Activated T-helper 2 cell treated with anti-CD3 and anti-CD28 coated beads, Interferon-gamma antibody, Interleukin-2, Interleukin-4, amounts not matched to agents 10 μg/mL and 5 μg/mL and 100 μg/mL, durations not matched to agents 14 hours and 24 hours and 36 hours (primary cell): ENCODE results near the gene DENND1A. TPM values are rescaled to one million over a fixed set of nuclear protein-coding genes. Genes with fewer than 3 reads are reported as not detected.
"Not testable (repeated sequence)": the region's sequence is repeated elsewhere in the genome, so short reads cannot be mapped to it uniquely, and the experiment has no call there.

Experiments
- DNase-seq: peaks from one replicate; pipeline ENCODE4 v3.0.0; 2021; ENCODE audit warnings: low spot score
- H3K27ac Mint-ChIP-seq: one replicate; pipeline ENCODE4 v1.8.0; 2021; ENCODE audit warnings: mixed read lengths
- H3K27me3 Mint-ChIP-seq: one replicate; pipeline ENCODE4 v1.8.0; 2021; ENCODE audit warnings: low read depth, mixed read lengths
- H3K36me3 Mint-ChIP-seq: one replicate; pipeline ENCODE4 v1.8.0; 2021; ENCODE audit warnings: low read depth, mixed read lengths
- H3K4me1 Mint-ChIP-seq: one replicate; pipeline ENCODE4 v1.8.0; 2021; ENCODE audit warnings: low read depth, mixed read lengths
- H3K4me3 Mint-ChIP-seq: one replicate; pipeline ENCODE4 v1.8.0; 2021; ENCODE audit warnings: low read depth, mild to moderate bottlenecking, moderate library complexity, mixed read lengths
- H3K9me3 Mint-ChIP-seq: one replicate; pipeline ENCODE4 v1.8.0; 2021; ENCODE audit warnings: mixed read lengths
- intact Hi-C: fragments of 100-400 bp; cut with micrococcal nuclease; formaldehyde crosslinking; loops from one replicate; pipeline ENCODE4 v1.15.1; 2023
- total RNA-seq: library from RNA; stranded (reverse); gene quantifications from 2 replicates; pipeline ENCODE4 v1.2.3, GENCODE V29; 2022

The DENND1A gene
- total RNA-seq, 1 donor from 2014 or later: 20.0 TPM

- intact Hi-C loops: no loop called here
- H3K4me1 Mint-ChIP-seq: no peaks in the 10 kb centered on the region
- H3K27ac Mint-ChIP-seq: no peak overlapping the region
- H3K27me3 Mint-ChIP-seq: no peaks in the 10 kb centered on the region
- no peaks in the 10 kb centered on the region for H3K9me3 Mint-ChIP-seq
- H3K36me3 Mint-ChIP-seq: no peaks in the 10 kb centered on the region
- no peak for DNase-seq
- no peak overlapping the region for H3K4me3 Mint-ChIP-seq
Measured at GRCh38 chr9:123438321-123438720, 491.6 kb downstream of the DENND1A start.

GRCh38 chr9:123437201-123437600 lies 492.7 kb downstream of the DENND1A start:
- Mint-ChIP-seq H3K4me3 (no peak overlapping the region), H3K27me3 (no peaks in the 10 kb centered on the region), H3K27ac (no peak overlapping the region), H3K36me3 (no peaks in the 10 kb centered on the region), H3K9me3 (no peaks in the 10 kb centered on the region), H3K4me1 (no peaks in the 10 kb centered on the region)
- intact Hi-C loops: no loop called here
- DNase-seq: no peak

- Mint-ChIP-seq H3K4me1 (no peaks in the 10 kb centered on the region), H3K27ac (no peak overlapping the region)
Measured at GRCh38 chr9:123435471-123435870, 494.5 kb downstream of the DENND1A start.

GRCh38 chr9:123434619-123435240 lies 495.2 kb downstream of the DENND1A start:
- H3K27me3 Mint-ChIP-seq: no peaks in the 10 kb centered on the region

More at GRCh38 chr9:123435471-123435870, 494.5 kb downstream of the DENND1A start:
- Mint-ChIP-seq H3K27me3 (no peaks in the 10 kb centered on the region), H3K9me3 (no peaks in the 10 kb centered on the region), H3K36me3 (no peaks in the 10 kb centered on the region), H3K4me3 (no peak overlapping the region)
- intact Hi-C loops: no loop called here
- DNase-seq: no peak

GRCh38 chr9:123432331-123433236 lies 497.3 kb downstream of the DENND1A start:
- Mint-ChIP-seq H3K4me1 (no peaks in the 10 kb centered on the region), H3K27ac (no peak overlapping the region), H3K4me3 (no peak overlapping the region), H3K27me3 (no peaks in the 10 kb centered on the region), H3K9me3 (no peaks in the 10 kb centered on the region), H3K36me3 (no peaks in the 10 kb centered on the region)
- intact Hi-C loops: no loop called here
- no peak for DNase-seq

More at GRCh38 chr9:123434619-123435240, 495.2 kb downstream of the DENND1A start:
- Mint-ChIP-seq H3K36me3 (no peaks in the 10 kb centered on the region), H3K4me3 (no peak overlapping the region), H3K4me1 (no peaks in the 10 kb centered on the region), H3K27ac (no peak overlapping the region), H3K9me3 (no peaks in the 10 kb centered on the region)
- intact Hi-C loops: no loop called here
- DNase-seq: no peak

GRCh38 chr9:123431581-123431980 lies 498.3 kb downstream of the DENND1A start:
- H3K9me3 Mint-ChIP-seq: no peaks in the 10 kb centered on the region
- no peaks in the 10 kb centered on the region for H3K27me3 Mint-ChIP-seq
- DNase-seq: no peak
- no peak overlapping the region for H3K27ac Mint-ChIP-seq
- no peaks in the 10 kb centered on the region for H3K36me3 Mint-ChIP-seq
- intact Hi-C loops: no loop called here
- H3K4me1 Mint-ChIP-seq: no peaks in the 10 kb centered on the region
- H3K4me3 Mint-ChIP-seq: no peak overlapping the region

- H3K4me3 Mint-ChIP-seq, DNase-seq, H3K9me3 Mint-ChIP-seq, H3K27me3 Mint-ChIP-seq, H3K36me3 Mint-ChIP-seq, intact Hi-C loops, H3K4me1 Mint-ChIP-seq, H3K27ac Mint-ChIP-seq: not testable (repeated sequence)
Measured at GRCh38 chr9:123428450-123428849, 501.5 kb downstream of the DENND1A start.

- Mint-ChIP-seq H3K4me1 (no peaks in the 10 kb centered on the region), H3K27ac (no peak overlapping the region), H3K9me3 (no peaks in the 10 kb centered on the region), H3K4me3 (no peak overlapping the region), H3K27me3 (no peaks in the 10 kb centered on the region), H3K36me3 (no peaks in the 10 kb centered on the region)
- no peak for DNase-seq
- intact Hi-C loops: no loop called here
Measured at GRCh38 chr9:123426406-123426805, 503.5 kb downstream of the DENND1A start.

GRCh38 chr9:123425836-123426365 lies 504.0 kb downstream of the DENND1A start:
- Mint-ChIP-seq H3K4me1 (no peaks in the 10 kb centered on the region), H3K9me3 (no peaks in the 10 kb centered on the region), H3K27ac (no peak overlapping the region), H3K36me3 (no peaks in the 10 kb centered on the region), H3K4me3 (no peak overlapping the region), H3K27me3 (no peaks in the 10 kb centered on the region)
- intact Hi-C loops: no loop called here
- DNase-seq: no peak

- Mint-ChIP-seq H3K4me1 (no peaks in the 10 kb centered on the region), H3K27me3 (no peaks in the 10 kb centered on the region), H3K4me3 (no peak overlapping the region), H3K36me3 (no peaks in the 10 kb centered on the region), H3K9me3 (no peaks in the 10 kb centered on the region), H3K27ac (no peak overlapping the region)
- intact Hi-C loops: no loop called here
- no peak for DNase-seq
Measured at GRCh38 chr9:123425261-123425821, 504.6 kb downstream of the DENND1A start.

- intact Hi-C loops: no loop called here
- Mint-ChIP-seq H3K27me3 (no peaks in the 10 kb centered on the region), H3K4me3 (no peak overlapping the region), H3K9me3 (no peaks in the 10 kb centered on the region), H3K27ac (no peak overlapping the region), H3K4me1 (no peaks in the 10 kb centered on the region), H3K36me3 (no peaks in the 10 kb centered on the region)
- DNase-seq: no peak
Measured at GRCh38 chr9:123424552-123425225, 505.2 kb downstream of the DENND1A start.

GRCh38 chr9:123424131-123424530 lies 505.8 kb downstream of the DENND1A start:
- Mint-ChIP-seq H3K27me3 (no peaks in the 10 kb centered on the region), H3K9me3 (no peaks in the 10 kb centered on the region), H3K4me1 (no peaks in the 10 kb centered on the region), H3K4me3 (no peak overlapping the region), H3K27ac (no peak overlapping the region), H3K36me3 (no peaks in the 10 kb centered on the region)
- DNase-seq: no peak
- intact Hi-C loops: no loop called here
